ENCODE data around the gene MICAL3.

The MICAL3 gene

GRCh38 chr22:17924076-17924475 is 100.3 kb downstream of the MICAL3 start:
- no peaks in the 10 kb centered on the region for H3K9me3 ChIP-seq (ENCODE audit: control insufficient read depth, low read length)
- H3K4me3 ChIP-seq (ENCODE audit: insufficient read depth, low read depth, low read length): no peak overlapping the region
- WGBS, 2 experiments: 85 to 95% methylated on average over 7 of the region's 7 CpGs
- no peak overlapping the region for H3K27ac ChIP-seq (ENCODE audit: insufficient read depth, low read depth, low read length, poor library complexity, severe bottlenecking)
- no peaks in the 10 kb centered on the region for H3K27me3 ChIP-seq (ENCODE audit: control insufficient read depth, insufficient read depth, low read length, poor library complexity, severe bottlenecking)
- peaks cover 17% of the 10 kb centered on the region for H3K4me1 ChIP-seq (ENCODE audit: control insufficient read depth, insufficient read depth, low read length)
- no peaks in the 10 kb centered on the region for H3K36me3 ChIP-seq (ENCODE audit: control insufficient read depth, insufficient read depth, low read length)

- WGBS, 2 experiments: 90 to 98% methylated on average over 1 to 2 of the region's 2 CpGs
- H3K27ac ChIP-seq (ENCODE audit: insufficient read depth, low read depth, low read length, poor library complexity, severe bottlenecking): no peak overlapping the region
- H3K4me3 ChIP-seq (ENCODE audit: insufficient read depth, low read depth, low read length): no peak overlapping the region
Observed at GRCh38 chr22:17922925-17923903, 101.1 kb downstream of the MICAL3 start.

GRCh38 chr22:17921871-17922821 is 102.2 kb downstream of the MICAL3 start:
- Histone ChIP-seq H3K27ac (ENCODE audit: insufficient read depth, low read depth, low read length, poor library complexity, severe bottlenecking) (no peak overlapping the region), H3K9me3 (ENCODE audit: control insufficient read depth, low read length) (no peaks in the 10 kb centered on the region), H3K36me3 (ENCODE audit: control insufficient read depth, insufficient read depth, low read length) (no peaks in the 10 kb centered on the region), H3K4me3 (ENCODE audit: insufficient read depth, low read depth, low read length) (no peak overlapping the region), H3K27me3 (ENCODE audit: control insufficient read depth, insufficient read depth, low read length, poor library complexity, severe bottlenecking) (no peaks in the 10 kb centered on the region), H3K4me1 (ENCODE audit: control insufficient read depth, insufficient read depth, low read length) (peaks cover 17% of the 10 kb centered on the region)
- 17 to 23% methylated on average over 14 of the region's 14 CpGs for WGBS, 2 experiments

More at GRCh38 chr22:17922925-17923903, 101.1 kb downstream of the MICAL3 start:
- no peaks in the 10 kb centered on the region for H3K27me3 ChIP-seq (ENCODE audit: control insufficient read depth, insufficient read depth, low read length, poor library complexity, severe bottlenecking)
- peaks cover 17% of the 10 kb centered on the region for H3K4me1 ChIP-seq (ENCODE audit: control insufficient read depth, insufficient read depth, low read length)
- no peaks in the 10 kb centered on the region for H3K9me3 ChIP-seq (ENCODE audit: control insufficient read depth, low read length)
- no peaks in the 10 kb centered on the region for H3K36me3 ChIP-seq (ENCODE audit: control insufficient read depth, insufficient read depth, low read length)

- H3K27ac ChIP-seq (ENCODE audit: insufficient read depth, low read depth, low read length, poor library complexity, severe bottlenecking): no peak overlapping the region
- H3K4me3 ChIP-seq (ENCODE audit: insufficient read depth, low read depth, low read length): no peak overlapping the region
Observed at GRCh38 chr22:17920992-17921650, 103.2 kb downstream of the MICAL3 start.

GRCh38 chr22:17920145-17920605 is 104.2 kb downstream of the MICAL3 start:
- no peak overlapping the region for H3K27ac ChIP-seq (ENCODE audit: insufficient read depth, low read depth, low read length, poor library complexity, severe bottlenecking)
- peaks cover 17% of the 10 kb centered on the region for H3K4me1 ChIP-seq (ENCODE audit: control insufficient read depth, insufficient read depth, low read length)
- H3K4me3 ChIP-seq (ENCODE audit: insufficient read depth, low read depth, low read length): no peak overlapping the region
- 50 to 54% methylated on average over 15 of the region's 15 CpGs for WGBS, 2 experiments
- no peaks in the 10 kb centered on the region for H3K27me3 ChIP-seq (ENCODE audit: control insufficient read depth, insufficient read depth, low read length, poor library complexity, severe bottlenecking)
- no peaks in the 10 kb centered on the region for H3K9me3 ChIP-seq (ENCODE audit: control insufficient read depth, low read length)
- no peaks in the 10 kb centered on the region for H3K36me3 ChIP-seq (ENCODE audit: control insufficient read depth, insufficient read depth, low read length)

More at GRCh38 chr22:17920992-17921650, 103.2 kb downstream of the MICAL3 start:
- Histone ChIP-seq H3K27me3 (ENCODE audit: control insufficient read depth, insufficient read depth, low read length, poor library complexity, severe bottlenecking) (no peaks in the 10 kb centered on the region), H3K36me3 (ENCODE audit: control insufficient read depth, insufficient read depth, low read length) (no peaks in the 10 kb centered on the region), H3K9me3 (ENCODE audit: control insufficient read depth, low read length) (no peaks in the 10 kb centered on the region), H3K4me1 (ENCODE audit: control insufficient read depth, insufficient read depth, low read length) (peaks cover 17% of the 10 kb centered on the region)
- 90 to 95% methylated on average over 6 of the region's 6 CpGs for WGBS, 2 experiments

GRCh38 chr22:17919276-17920144 is 104.9 kb downstream of the MICAL3 start:
- 74 to 83% methylated on average over 11 of the region's 11 CpGs for WGBS, 2 experiments
- Histone ChIP-seq H3K27me3 (ENCODE audit: control insufficient read depth, insufficient read depth, low read length, poor library complexity, severe bottlenecking) (no peaks in the 10 kb centered on the region), H3K27ac (ENCODE audit: insufficient read depth, low read depth, low read length, poor library complexity, severe bottlenecking) (no peak overlapping the region), H3K9me3 (ENCODE audit: control insufficient read depth, low read length) (no peaks in the 10 kb centered on the region), H3K4me1 (ENCODE audit: control insufficient read depth, insufficient read depth, low read length) (peaks cover 17% of the 10 kb centered on the region), H3K4me3 (ENCODE audit: insufficient read depth, low read depth, low read length) (no peak overlapping the region), H3K36me3 (ENCODE audit: control insufficient read depth, insufficient read depth, low read length) (no peaks in the 10 kb centered on the region)

- H3K4me3 ChIP-seq (ENCODE audit: insufficient read depth, low read depth, low read length): no peak overlapping the region
- no peaks in the 10 kb centered on the region for H3K27me3 ChIP-seq (ENCODE audit: control insufficient read depth, insufficient read depth, low read length, poor library complexity, severe bottlenecking)
- H3K36me3 ChIP-seq (ENCODE audit: control insufficient read depth, insufficient read depth, low read length): no peaks in the 10 kb centered on the region
- 89 to 94% methylated on average over 5 of the region's 5 CpGs for WGBS, 2 experiments
- no peaks in the 10 kb centered on the region for H3K9me3 ChIP-seq (ENCODE audit: control insufficient read depth, low read length)
- no peak overlapping the region for H3K27ac ChIP-seq (ENCODE audit: insufficient read depth, low read depth, low read length, poor library complexity, severe bottlenecking)
- H3K4me1 ChIP-seq (ENCODE audit: control insufficient read depth, insufficient read depth, low read length): peaks cover 17% of the 10 kb centered on the region
Observed at GRCh38 chr22:17918840-17919239, 105.5 kb downstream of the MICAL3 start.

GRCh38 chr22:17917490-17917983 is 106.8 kb downstream of the MICAL3 start:
- Histone ChIP-seq H3K9me3 (ENCODE audit: control insufficient read depth, low read length) (no peaks in the 10 kb centered on the region), H3K27ac (ENCODE audit: insufficient read depth, low read depth, low read length, poor library complexity, severe bottlenecking) (no peak overlapping the region), H3K4me1 (ENCODE audit: control insufficient read depth, insufficient read depth, low read length) (peaks cover 11% of the 10 kb centered on the region), H3K36me3 (ENCODE audit: control insufficient read depth, insufficient read depth, low read length) (no peaks in the 10 kb centered on the region), H3K4me3 (ENCODE audit: insufficient read depth, low read depth, low read length) (no peak overlapping the region), H3K27me3 (ENCODE audit: control insufficient read depth, insufficient read depth, low read length, poor library complexity, severe bottlenecking) (no peaks in the 10 kb centered on the region)
- WGBS, 2 experiments: 89 to 96% methylated on average over 6 of the region's 6 CpGs
